H7 (cell line): Measurements from ENCODE around the gene FADS2. TPM values are rescaled to one million over a fixed set of nuclear protein-coding genes. Genes with fewer than 3 reads are reported as not detected.

Source experiments
- DNase-seq: peaks from one replicate; pipeline ENCODE4 v3.0.0; 2012
- H3K27me3 ChIP-seq: 2 replicates; pipeline ENCODE4 v1.6.0; 2011; ENCODE audit warnings: mild to moderate bottlenecking, low read length; ENCODE audit not compliant: control insufficient read depth, insufficient read depth
- H3K36me3 ChIP-seq: replicated peaks from 2 replicates; pipeline ENCODE4 v1.5.1; 2011; ENCODE audit warnings: low read length; ENCODE audit not compliant: control insufficient read depth, insufficient read depth
- H3K4me3 ChIP-seq: 2 replicates; pipeline ENCODE4 v1.5.1; 2011; ENCODE audit warnings: low read depth, mild to moderate bottlenecking, control low read depth, low read length, moderate library complexity; ENCODE audit not compliant: insufficient read depth
- total RNA-seq: library from RNA; depleted of rRNA; stranded (reverse); fragments of >200 nt; shearing (Covaris generic); gene quantifications from 2 replicates; pipeline ENCODE4 v1.2.3, GENCODE V29; 2014

The FADS2 gene
- total RNA-seq, 1 experiment from 2014 or later: 225 TPM

DNA sequence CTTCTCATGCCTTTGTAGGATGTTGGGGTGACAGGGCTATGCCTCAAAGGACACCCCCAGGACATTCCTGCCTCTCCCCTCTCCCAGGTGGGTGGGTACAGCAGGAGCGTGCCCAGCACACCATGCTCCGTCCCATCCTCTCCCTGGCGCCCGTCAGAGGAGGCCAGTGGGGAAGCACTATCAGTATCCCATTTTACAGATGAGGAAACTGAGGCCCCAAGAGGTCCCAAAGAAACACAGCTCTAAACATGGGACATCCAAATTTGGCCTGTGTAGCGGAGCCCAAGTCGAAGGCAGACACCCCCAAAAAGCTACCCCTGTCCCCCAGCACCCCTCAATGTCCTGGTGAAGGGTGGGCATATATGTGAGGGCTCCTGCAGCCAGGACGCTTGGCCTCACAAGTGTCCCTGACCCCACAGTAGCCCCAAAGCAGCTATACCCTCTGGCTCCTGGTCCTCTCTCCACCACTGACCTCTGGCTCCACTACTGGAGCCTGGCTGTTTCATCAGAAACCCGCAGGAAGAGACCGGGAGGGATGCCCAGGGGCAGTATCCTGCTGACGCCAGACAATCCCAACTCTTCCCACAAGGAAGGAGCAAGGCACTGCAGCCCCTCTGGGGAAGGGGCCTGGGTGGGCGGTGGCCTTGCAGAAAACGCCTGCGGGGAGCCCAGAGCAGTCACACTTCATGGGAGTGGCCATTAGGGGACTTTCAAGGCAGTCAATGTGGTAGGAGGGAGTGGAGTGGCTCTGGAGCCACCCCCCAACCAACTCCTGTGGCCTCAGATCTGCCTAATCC, 57.9 kb downstream of the FADS2 start:
- peaks cover 3% of the 10 kb centered on the region; the same call in 1 of the 2 replicates for H3K27me3 ChIP-seq
- no peak for DNase-seq
- H3K36me3 ChIP-seq: no peaks in the 10 kb centered on the region; the same call in 1 of the 2 replicates
- no peak overlapping the region for H3K4me3 ChIP-seq

DNA sequence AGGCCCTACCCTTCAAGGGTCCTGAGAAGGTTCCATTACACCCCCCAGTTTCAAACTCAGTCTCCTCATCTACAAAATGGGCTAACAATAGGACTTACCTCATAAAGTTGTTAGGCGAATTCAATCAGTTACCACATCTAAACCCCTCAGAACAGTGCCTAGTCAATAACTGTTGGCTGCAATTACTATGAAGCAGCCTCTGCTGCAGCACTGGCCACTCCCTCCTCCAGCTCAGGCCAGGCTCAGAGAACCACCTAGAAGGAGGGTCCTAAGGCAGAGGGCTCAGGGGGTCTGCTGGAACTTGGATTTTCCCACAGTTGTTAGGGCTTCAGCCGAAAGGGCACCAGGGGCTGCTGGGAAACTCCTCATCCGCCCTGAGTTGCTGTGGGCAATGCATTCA, 58.5 kb downstream of the FADS2 start:
- H3K36me3 ChIP-seq: no peaks in the 10 kb centered on the region; the same call in 1 of the 2 replicates
- peaks cover 3% of the 10 kb centered on the region; the same call in 1 of the 2 replicates for H3K27me3 ChIP-seq
- H3K4me3 ChIP-seq: no peak overlapping the region
- DNase-seq: no peak

- no peaks in the 10 kb centered on the region; the same call in 1 of the 2 replicates for H3K36me3 ChIP-seq
- no peak overlapping the region for H3K4me3 ChIP-seq
- H3K27me3 ChIP-seq: peaks cover 3% of the 10 kb centered on the region; the same call in 1 of the 2 replicates
- no peak for DNase-seq
Measured at GRCh38 chr11:61887839-61888494, 59.9 kb downstream of the FADS2 start.

DNA sequence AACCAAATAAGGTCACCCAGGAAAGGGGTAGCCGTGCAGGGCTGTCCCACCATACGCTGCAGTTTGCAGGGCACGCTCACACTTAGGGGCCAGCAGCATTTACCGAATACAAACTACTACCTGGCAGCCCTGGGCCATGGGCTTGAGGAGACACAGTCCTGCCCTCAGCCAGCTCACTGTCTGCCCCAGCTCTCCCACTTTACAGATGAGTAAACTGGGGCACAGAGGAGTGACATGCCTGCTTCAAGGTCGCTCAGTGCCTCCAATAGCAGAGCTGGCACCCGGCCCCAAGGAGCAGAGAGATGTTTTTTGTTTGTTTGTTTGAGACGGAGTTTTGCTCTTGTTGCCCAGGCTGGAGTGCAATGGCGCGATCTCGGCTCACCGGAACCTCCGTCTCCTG, 60.5 kb downstream of the FADS2 start:
- H3K36me3 ChIP-seq: no peaks in the 10 kb centered on the region
- no peak overlapping the region for H3K4me3 ChIP-seq
- DNase-seq: no peak
- H3K27me3 ChIP-seq: peaks cover 3% of the 10 kb centered on the region; the same call in 1 of the 2 replicates

- Histone ChIP-seq H3K36me3 (no peaks in the 10 kb centered on the region), H3K4me3 (no peak overlapping the region), H3K27me3 (peaks cover 3% of the 10 kb centered on the region; the same call in 1 of the 2 replicates)
- no peak for DNase-seq
Measured at GRCh38 chr11:61889831-61890230, 61.7 kb downstream of the FADS2 start.

- Histone ChIP-seq H3K27me3 (peaks cover 3% of the 10 kb centered on the region; the same call in 1 of the 2 replicates), H3K4me3 (peak overlapping the region; percentile 79), H3K36me3 (no peaks in the 10 kb centered on the region)
- DNase-seq: peak; percentile 80
Measured at GRCh38 chr11:61890529-61891330, 62.6 kb downstream of the FADS2 start.

DNA sequence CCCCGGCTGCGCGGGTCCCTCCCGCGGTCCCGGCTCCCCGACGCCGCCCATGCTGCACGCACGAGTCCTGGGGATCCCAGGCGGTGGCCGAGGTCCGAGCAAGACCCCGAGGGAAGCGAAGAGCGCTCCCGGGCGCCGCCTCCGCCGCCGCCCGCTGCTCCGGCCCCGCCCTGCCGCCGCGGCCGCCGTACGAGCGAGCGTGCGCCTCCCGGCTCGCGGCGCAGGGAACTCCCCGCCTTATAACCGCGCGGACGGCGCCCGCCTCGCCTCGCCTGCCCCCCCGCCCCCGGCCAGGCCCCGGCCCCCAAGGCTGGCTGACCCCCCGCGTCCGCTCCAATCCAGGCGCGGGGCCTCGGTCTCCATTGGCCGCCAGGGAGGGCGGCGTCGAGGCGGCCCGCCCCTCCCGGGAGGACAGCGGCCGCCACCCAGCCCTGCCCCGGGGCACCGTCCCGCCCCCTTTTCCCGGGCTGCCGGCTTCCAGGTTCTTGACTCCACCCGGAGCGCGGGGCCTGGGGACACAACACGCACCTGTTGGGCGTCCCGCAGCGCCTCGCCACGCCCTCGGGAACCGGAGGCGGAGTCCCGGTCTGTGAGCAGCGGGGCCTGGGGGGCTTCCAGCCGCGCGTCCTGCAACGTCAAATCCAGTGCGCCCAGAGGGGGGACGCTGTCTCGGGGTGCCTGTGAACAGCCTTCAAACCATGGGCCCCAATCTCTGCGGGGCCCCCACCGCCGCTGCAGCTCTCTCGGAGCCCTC, 63.4 kb downstream of the FADS2 start, which contains the start of gene FADS3:
Gene FADS3 (minus strand): TSS at position 215 of the 754 bp plus-strand sequence. CDS start 164 bp downstream, at position 51.
- H3K27me3 ChIP-seq: peaks cover 3% of the 10 kb centered on the region; the same call in 1 of the 2 replicates
- DNase-seq: peak; percentile 99
- peak within 1 kb of the TSS; percentile 79 for H3K4me3 ChIP-seq
- no peaks in the 10 kb centered on the region for H3K36me3 ChIP-seq

GRCh38 chr11:61892085-61892370, 63.9 kb downstream of the FADS2 start:
- H3K36me3 ChIP-seq: no peaks in the 10 kb centered on the region
- H3K4me3 ChIP-seq: peak overlapping the region; percentile 79
- H3K27me3 ChIP-seq: peaks cover 3% of the 10 kb centered on the region; the same call in 1 of the 2 replicates
- DNase-seq: no peak

GRCh38 chr11:61893981-61894380, 65.9 kb downstream of the FADS2 start:
- Histone ChIP-seq H3K4me3 (no peak overlapping the region), H3K27me3 (peaks cover 3% of the 10 kb centered on the region; the same call in 1 of the 2 replicates), H3K36me3 (no peaks in the 10 kb centered on the region)
- no peak for DNase-seq

GRCh38 chr11:61895046-61895717, 67.1 kb downstream of the FADS2 start:
- H3K4me3 ChIP-seq: no peak overlapping the region
- DNase-seq: no peak
- no peaks in the 10 kb centered on the region for H3K36me3 ChIP-seq
- H3K27me3 ChIP-seq: peaks cover 3% of the 10 kb centered on the region; the same call in 1 of the 2 replicates

GRCh38 chr11:61895718-61896059, 67.6 kb downstream of the FADS2 start:
- no peak for DNase-seq
- Histone ChIP-seq H3K36me3 (no peaks in the 10 kb centered on the region), H3K4me3 (no peak overlapping the region), H3K27me3 (peaks cover 3% of the 10 kb centered on the region; the same call in 1 of the 2 replicates)

- Histone ChIP-seq H3K4me3 (no peak overlapping the region), H3K27me3 (no peaks in the 10 kb centered on the region), H3K36me3 (no peaks in the 10 kb centered on the region; the same call in 1 of the 2 replicates)
- no peak for DNase-seq
Measured at GRCh38 chr11:61896665-61897386, 68.7 kb downstream of the FADS2 start.
